OCI-LY3 (cell line): ENCODE measurements around the gene HOXA7.

Experiments
- CTCF ChIP-seq: fragments of 200-600, 300-600 bp; sonication (generic); IDR thresholded peaks from 2 replicates; pipeline ENCODE4 v1.5.1; 2014; ENCODE audit warnings: antibody characterized with exemption, low read length, low read depth
- EZH2phosphoT487 ChIP-seq: fragments of 200-600 bp; shearing (Covaris generic); IDR thresholded peaks from 2 replicates; pipeline ENCODE4 v1.6.1; 2018; ENCODE audit warnings: antibody characterized with exemption, mixed run types, low read depth

GRCh38 chr7:27193335-27194001 is 37.0 kb upstream of the HOXA7 start:
- TF ChIP-seq CTCF (no peak), EZH2phosphoT487 (no peak)
